Esophagus squamous epithelium (tissue), 4 donors: ENCODE results near the gene FOXL3.

ENCODE experiments used
- CTCF ChIP-seq, 6 experiments: fragments of 450-650 bp in 4 of 6; fragments of 200-600 bp in 2 of 6; sonication (generic) in 2 of 6; IDR thresholded peaks; one replicate each; pipeline ENCODE4 v1.5.1; 2016 to 2019; ENCODE audit warnings: antibody characterized with exemption in 6 of 6, mild to moderate bottlenecking in 4 of 6, moderate library complexity in 4 of 6
- POLR2A ChIP-seq, 4 donors: fragments of 450-650 bp; IDR thresholded peaks; one replicate each; pipeline ENCODE4 v1.6.1; 2017; ENCODE audit warnings: antibody characterized with exemption in 4 of 4, mild to moderate bottlenecking in 4 of 4, moderate library complexity in 3 of 4

- no peak for TF ChIP-seq POLR2A (IDR thresholded peaks at IDR 0.05)
- no peak for TF ChIP-seq CTCF (IDR thresholded peaks at IDR 0.05)
Measured at GRCh38 chr7:261341-262250, 28.4 kb upstream of the FOXL3 start.
